ENCODE measurements around the gene RABGEF1. TPM values are rescaled to one million over a fixed set of nuclear protein-coding genes. Genes with fewer than 3 reads are reported as not detected.
"Not testable (repeated sequence)": the region's sequence is repeated elsewhere in the genome, so short reads cannot be mapped to it uniquely, and the experiment has no call there.

The RABGEF1 gene
- total and polyA plus RNA-seq, 3 donors from 2014 or later = 62.5 to 78.4 (median 70.2) TPM

GRCh38 chr7:66779669-66780409 is 39.3 kb downstream of the RABGEF1 start:
- Histone ChIP-seq H3K36me3 (ENCODE audit: low read depth, missing control alignments) (no peaks in the 10 kb centered on the region), H3K27ac (no peak overlapping the region)
- WGBS, 2 donors = 78% methylated on average over 5 of the region's 5 CpGs

GRCh38 chr7:66781408-66782090 is 41.0 kb downstream of the RABGEF1 start:
- no peak for TF ChIP-seq POLR2A (IDR thresholded peaks at IDR 0.05)
- TF ChIP-seq CTCF (IDR thresholded peaks at IDR 0.05) = no peak
- Histone ChIP-seq H3K27me3 (no peaks in the 10 kb centered on the region), H3K4me3 (no peak overlapping the region), H3K27ac (no peak overlapping the region), H3K4me1 (no peaks in the 10 kb centered on the region), H3K36me3 (ENCODE audit: low read depth, missing control alignments) (no peaks in the 10 kb centered on the region), H3K9me3 (no peaks in the 10 kb centered on the region)
- no peak for DNase-seq
- intact Hi-C loops (cut with DNase I; ENCODE audit: low total_unique reads) = no loop called here
- 62 to 76% methylated on average over 7 of the region's 7 CpGs for WGBS, 2 donors

More at GRCh38 chr7:66779669-66780409, 39.3 kb downstream of the RABGEF1 start:
- Histone ChIP-seq H3K4me1 (no peaks in the 10 kb centered on the region), H3K9me3 (no peaks in the 10 kb centered on the region), H3K27me3 (no peaks in the 10 kb centered on the region), H3K4me3 (no peak overlapping the region)
- intact Hi-C loops (cut with DNase I; ENCODE audit: low total_unique reads) = no loop called here
- DNase-seq = no peak
- TF ChIP-seq CTCF (IDR thresholded peaks at IDR 0.05) = no peak
- no peak for TF ChIP-seq POLR2A (IDR thresholded peaks at IDR 0.05)

GRCh38 chr7:66782875-66783274 is 42.3 kb downstream of the RABGEF1 start:
- 79 to 84% methylated on average over 3 of the region's 3 CpGs for WGBS, 2 donors
- H3K27ac ChIP-seq; H3K9me3 ChIP-seq; H3K36me3 ChIP-seq (ENCODE audit: low read depth, missing control alignments); H3K27me3 ChIP-seq; H3K4me3 ChIP-seq; DNase-seq; intact Hi-C loops (cut with DNase I; ENCODE audit: low total_unique reads); H3K4me1 ChIP-seq: not testable (repeated sequence)

GRCh38 chr7:66783887-66784595 is 43.5 kb downstream of the RABGEF1 start:
- H3K27me3 ChIP-seq; H3K27ac ChIP-seq; H3K36me3 ChIP-seq (ENCODE audit: low read depth, missing control alignments); H3K4me1 ChIP-seq; H3K4me3 ChIP-seq; DNase-seq; H3K9me3 ChIP-seq; intact Hi-C loops (cut with DNase I; ENCODE audit: low total_unique reads): not testable (repeated sequence)
- WGBS, 2 donors = 60 to 79% methylated on average over 1 of the region's 1 CpG

- no peaks in the 10 kb centered on the region for H3K27me3 ChIP-seq
- WGBS, 2 donors = 73 to 87% methylated on average over 6 of the region's 6 CpGs
- H3K4me3 ChIP-seq = no peak overlapping the region
- H3K27ac ChIP-seq = no peak overlapping the region
- H3K4me1 ChIP-seq = no peaks in the 10 kb centered on the region
- intact Hi-C loops (cut with DNase I; ENCODE audit: low total_unique reads) = no loop called here
- no peaks in the 10 kb centered on the region for H3K9me3 ChIP-seq
- H3K36me3 ChIP-seq (ENCODE audit: low read depth, missing control alignments) = no peaks in the 10 kb centered on the region
- no peak for DNase-seq
- TF ChIP-seq POLR2A (IDR thresholded peaks at IDR 0.05) (no peak), CTCF (IDR thresholded peaks at IDR 0.05) (no peak)
Measured at GRCh38 chr7:66790196-66790595, 49.7 kb downstream of the RABGEF1 start.

All from testis (tissue), 3 donors.